Ishikawa (cell line): Measurements from ENCODE around the gene ABHD3.

Experiments
- CEBPB ChIP-seq: IDR thresholded peaks from 2 replicates; pipeline ENCODE4 v1.6.1; 2012
- CREB1 ChIP-seq: IDR thresholded peaks from 2 replicates; pipeline ENCODE4 v1.6.1; 2012; ENCODE audit warnings: low read depth
- EGR1 ChIP-seq: IDR thresholded peaks from 2 replicates; pipeline ENCODE4 v1.6.1; 2012
- EP300 ChIP-seq: IDR thresholded peaks from 2 replicates; pipeline ENCODE4 v1.6.1; 2012; ENCODE audit warnings: borderline replicate concordance
- FOXM1 ChIP-seq: IDR thresholded peaks from 2 replicates; pipeline ENCODE4 v1.6.1; 2012; ENCODE audit warnings: low read depth, borderline replicate concordance
- MAX ChIP-seq: IDR thresholded peaks from 2 replicates; pipeline ENCODE4 v1.6.1; 2012
- NFIC ChIP-seq: IDR thresholded peaks from 2 replicates; pipeline ENCODE4 v1.6.1; 2012
- RAD21 ChIP-seq: IDR thresholded peaks from 2 replicates; pipeline ENCODE4 v1.6.1; 2012; ENCODE audit warnings: low read depth
- REST ChIP-seq: IDR thresholded peaks from 2 replicates; pipeline ENCODE4 v1.6.1; 2012; ENCODE audit warnings: low read depth, mild to moderate bottlenecking
- TAF1 ChIP-seq: IDR thresholded peaks from 2 replicates; pipeline ENCODE4 v1.6.1; 2012; ENCODE audit warnings: low read depth, mild to moderate bottlenecking
- TCF12 ChIP-seq: IDR thresholded peaks from 2 replicates; pipeline ENCODE4 v1.6.1; 2012; ENCODE audit warnings: low read depth
- TEAD4 ChIP-seq: IDR thresholded peaks from 2 replicates; pipeline ENCODE4 v1.6.1; 2012
- YY1 ChIP-seq: IDR thresholded peaks from 2 replicates; pipeline ENCODE4 v1.6.1; 2012; ENCODE audit warnings: low read depth
- ZBTB7A ChIP-seq: IDR thresholded peaks from 2 replicates; pipeline ENCODE4 v1.6.1; 2012; ENCODE audit warnings: low read depth

GRCh38 chr18:21669736-21670285 is 34.8 kb downstream of the ABHD3 start:
- TF ChIP-seq CEBPB (no peak), CREB1 (no peak), RAD21 (no peak), EGR1 (no peak), REST (no peak), YY1 (no peak), TAF1 (no peak), MAX (no peak), NFIC (no peak), TEAD4 (no peak), TCF12 (no peak), FOXM1 (no peak), EP300 (no peak), ZBTB7A (no peak)
